Psoas muscle (tissue), 8 donors: ENCODE results near the gene ARFGAP1. TPM values are rescaled to one million over a fixed set of nuclear protein-coding genes. Genes with fewer than 3 reads are reported as not detected.

Source experiments
- ATAC-seq, 4 donors: fragments of 200-7000 bp; cut with Tn5 transposase; one replicate each; pipeline ENCODE4 v1.9.1; 2020; ENCODE audit warnings: moderate library complexity in 3 of 4, mild to moderate bottlenecking in 2 of 4
- DNase-seq, 2 donors: peaks; one replicate each; pipeline ENCODE4 v3.0.0-alpha.2; 2020
- H3K27ac ChIP-seq: fragments of 200-600 bp; one replicate; pipeline ENCODE4 v1.8.0; 2022
- H3K27me3 ChIP-seq, 3 donors: fragments of 200-600 bp in 1 of 3; one replicate each; pipeline versions ENCODE4 v1.6.1 to v1.8.0; 2013 to 2022; ENCODE audit warnings: low read length in 2 of 3, mild to moderate bottlenecking in 2 of 3, moderate library complexity in 1 of 3; ENCODE audit not compliant: insufficient read depth in 3 of 3
- H3K36me3 ChIP-seq, 2 donors: fragments of 200-600 bp in 1 of 2; one replicate each; pipeline versions ENCODE4 v1.6.1 to v1.8.0; 2013 to 2022; ENCODE audit warnings: low read depth in 1 of 2, mild to moderate bottlenecking in 1 of 2, moderate library complexity in 1 of 2; ENCODE audit not compliant: insufficient read depth in 1 of 2
- H3K4me1 ChIP-seq: fragments of 200-600 bp; one replicate; pipeline ENCODE4 v1.8.0; 2022
- H3K4me3 ChIP-seq: fragments of 200-600 bp; one replicate; pipeline ENCODE4 v1.8.0; 2022; ENCODE audit warnings: mild to moderate bottlenecking
- H3K9me3 ChIP-seq: fragments of 200-600 bp; one replicate; pipeline ENCODE4 v1.8.0; 2022
- WGBS, 3 donors: extraction: QIAGEN DNeasy Blood & Tissue Kit; methylation state at CpG; one replicate each; pipeline versions ENCODE4 v1.1.6 to v1.1.7; 2013; 5-methylcytosine and 5-hydroxymethylcytosine counted together
- intact Hi-C, 2 donors: fragments of 100-400 bp; cut with DNase I; formaldehyde crosslinking; loops; one replicate each; pipeline versions ENCODE4 v1.11.0 to v1.14.2; 2022
- polyA plus RNA-seq, 3 donors: library from polyadenylated mRNA; stranded (reverse); fragments of 200-250 nt; gene quantifications; one replicate each; pipeline ENCODE4 v1.2.3, GENCODE V29; 2013
- total RNA-seq, 4 donors: library from RNA; stranded (reverse); fragmentation: NEBNext Ultra II Directional in 2 of 4; extraction: Animal tissue kit (Norgen Biotek cat#: 25700) in 2 of 4; gene quantifications; one replicate each; pipeline versions ENCODE4 v1.2.1 to v1.2.4, GENCODE V29; 2021 to 2023
- TF ChIP-seq, protein P1 (sequence below): fragments of 200-600 bp; IDR thresholded peaks from one replicate; pipeline ENCODE4 v1.8.0; 2022; ENCODE audit warnings: antibody characterized with exemption
- donor health status: healthy with polysubstance abuse.
- donor health status: DM: no; HTN: no; CAD: no; lungs with moderate emphysema.
- donor health status: Bipolar disorder and iron deficiency.
- donor health status: healthy.
- donor health status: DM: yes; HTN: yes; CAD: no.
- donor health status: DM: no; HTN: no; CAD: no.
- donor health status: DM: no; HTN: no; CAD: no.
- donor health status: DM: yes; HTN: yes; CAD: no.

ARFGAP1 gene
- total and polyA plus RNA-seq, 7 donors, result 19.9 to 42.2 (median 26.8) TPM

DNA sequence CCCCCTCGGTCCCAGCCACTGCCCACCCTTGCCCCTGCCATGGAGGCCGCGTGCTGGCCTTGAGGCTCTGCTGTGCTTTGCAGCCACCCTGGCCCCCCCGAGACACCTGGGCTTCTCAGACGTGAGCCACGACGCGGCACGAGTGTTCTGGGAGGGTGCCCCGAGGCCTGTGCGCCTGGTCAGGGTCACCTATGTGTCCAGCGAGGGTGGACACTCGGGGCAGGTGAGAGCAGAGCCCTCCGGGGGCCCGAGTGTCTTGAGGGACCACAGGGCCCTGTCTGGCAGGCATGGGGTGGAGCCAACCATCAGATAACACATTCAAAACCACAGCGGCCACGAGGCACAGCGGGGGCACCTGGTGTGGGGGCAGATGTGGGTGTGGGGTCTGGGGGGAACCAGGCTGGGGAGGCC lies 39.2 kb downstream of the ARFGAP1 start:
- H3K27ac ChIP-seq, result no peak overlapping the region
- WGBS, 3 donors, result 67 to 84% (median 76%) methylated on average over 15 to 18 of the region's 18 CpGs
- no peaks in the 10 kb centered on the region for H3K36me3 ChIP-seq
- TF ChIP-seq, protein P1, sequence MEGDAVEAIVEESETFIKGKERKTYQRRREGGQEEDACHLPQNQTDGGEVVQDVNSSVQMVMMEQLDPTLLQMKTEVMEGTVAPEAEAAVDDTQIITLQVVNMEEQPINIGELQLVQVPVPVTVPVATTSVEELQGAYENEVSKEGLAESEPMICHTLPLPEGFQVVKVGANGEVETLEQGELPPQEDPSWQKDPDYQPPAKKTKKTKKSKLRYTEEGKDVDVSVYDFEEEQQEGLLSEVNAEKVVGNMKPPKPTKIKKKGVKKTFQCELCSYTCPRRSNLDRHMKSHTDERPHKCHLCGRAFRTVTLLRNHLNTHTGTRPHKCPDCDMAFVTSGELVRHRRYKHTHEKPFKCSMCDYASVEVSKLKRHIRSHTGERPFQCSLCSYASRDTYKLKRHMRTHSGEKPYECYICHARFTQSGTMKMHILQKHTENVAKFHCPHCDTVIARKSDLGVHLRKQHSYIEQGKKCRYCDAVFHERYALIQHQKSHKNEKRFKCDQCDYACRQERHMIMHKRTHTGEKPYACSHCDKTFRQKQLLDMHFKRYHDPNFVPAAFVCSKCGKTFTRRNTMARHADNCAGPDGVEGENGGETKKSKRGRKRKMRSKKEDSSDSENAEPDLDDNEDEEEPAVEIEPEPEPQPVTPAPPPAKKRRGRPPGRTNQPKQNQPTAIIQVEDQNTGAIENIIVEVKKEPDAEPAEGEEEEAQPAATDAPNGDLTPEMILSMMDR, result no peak
- H3K4me3 ChIP-seq, result no peak overlapping the region
- intact Hi-C loops, result no loop called here
- peaks cover 0 to 54% (median 10%) of the 10 kb centered on the region in 3 donors for H3K27me3 ChIP-seq
- H3K9me3 ChIP-seq, result no peaks in the 10 kb centered on the region
- ATAC-seq (no peak), DNase-seq (peak in 1 of 2 donors; percentile 39)
- no peaks in the 10 kb centered on the region for H3K4me1 ChIP-seq

DNA sequence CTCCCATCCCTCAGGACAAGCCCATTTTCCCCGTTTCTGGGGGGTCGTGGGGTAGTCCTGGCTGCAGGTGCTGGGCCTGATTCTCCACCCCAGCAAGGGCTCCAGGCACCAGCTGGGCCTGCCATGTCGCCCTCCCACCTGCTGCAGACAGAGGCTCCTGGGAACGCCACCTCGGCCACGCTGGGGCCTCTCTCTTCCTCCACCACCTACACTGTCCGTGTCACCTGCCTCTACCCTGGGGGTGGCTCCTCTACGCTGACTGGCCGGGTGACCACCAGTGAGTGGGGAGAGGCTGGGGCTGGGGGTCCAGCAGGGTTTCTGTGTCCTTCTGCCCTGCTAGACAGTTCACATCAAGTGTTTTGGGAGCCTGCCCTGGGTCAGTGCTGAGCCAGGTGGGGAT lies 39.7 kb downstream of the ARFGAP1 start:
- 34 to 45% (median 40%) methylated on average over 7 to 9 of the region's 9 CpGs for WGBS, 3 donors
- Histone ChIP-seq H3K4me3 (no peak overlapping the region), H3K36me3 (no peaks in the 10 kb centered on the region), H3K4me1 (no peaks in the 10 kb centered on the region), H3K27ac (no peak overlapping the region), H3K27me3 (peaks cover 0 to 50% (median 10%) of the 10 kb centered on the region in 3 donors), H3K9me3 (no peaks in the 10 kb centered on the region)
- peak; percentile 4 to 28 for DNase-seq
- ATAC-seq, result no peak
- TF ChIP-seq, protein P1, result no peak
- intact Hi-C loops, result no loop called here

DNA sequence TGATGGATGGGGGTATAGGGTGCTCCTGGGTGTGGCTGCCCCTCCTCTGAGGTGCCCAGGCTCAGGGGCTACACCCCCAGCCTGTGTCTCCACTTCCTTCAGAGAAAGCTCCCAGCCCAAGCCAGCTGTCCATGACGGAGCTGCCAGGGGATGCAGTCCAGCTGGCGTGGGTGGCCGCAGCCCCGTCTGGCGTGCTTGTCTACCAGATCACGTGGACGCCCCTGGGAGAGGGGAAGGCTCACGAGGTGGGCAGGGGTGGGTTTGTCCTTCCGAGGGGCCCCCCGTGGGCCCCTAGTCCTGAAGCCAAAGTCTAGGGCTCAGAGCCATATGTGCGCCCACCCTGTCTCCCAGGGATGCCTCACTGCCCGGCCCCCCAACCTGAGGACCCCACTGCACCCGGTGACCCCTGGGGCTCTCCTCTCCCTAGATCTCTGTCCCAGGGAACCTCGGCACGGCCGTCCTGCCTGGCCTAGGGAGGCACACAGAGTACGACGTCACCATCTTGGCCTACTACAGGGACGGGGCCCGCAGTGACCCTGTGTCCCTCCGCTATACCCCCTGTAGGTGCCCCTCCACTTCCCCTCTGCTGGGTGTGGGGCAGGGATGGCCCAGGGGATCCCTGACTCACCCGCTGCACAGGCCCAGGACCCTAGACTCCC lies 40.2 kb downstream of the ARFGAP1 start:
- Histone ChIP-seq H3K4me1 (no peaks in the 10 kb centered on the region), H3K4me3 (no peak overlapping the region), H3K27me3 (peaks cover 0 to 45% (median 10%) of the 10 kb centered on the region in 3 donors), H3K36me3 (no peaks in the 10 kb centered on the region), H3K27ac (no peak overlapping the region), H3K9me3 (no peaks in the 10 kb centered on the region)
- ATAC-seq, result no peak
- peak; percentile 11 to 57 for DNase-seq
- intact Hi-C loops, result no loop called here
- TF ChIP-seq, protein P1, result no peak
- WGBS, 3 donors, result 37 to 53% (median 46%) methylated on average over 15 to 22 of the region's 22 CpGs

DNA sequence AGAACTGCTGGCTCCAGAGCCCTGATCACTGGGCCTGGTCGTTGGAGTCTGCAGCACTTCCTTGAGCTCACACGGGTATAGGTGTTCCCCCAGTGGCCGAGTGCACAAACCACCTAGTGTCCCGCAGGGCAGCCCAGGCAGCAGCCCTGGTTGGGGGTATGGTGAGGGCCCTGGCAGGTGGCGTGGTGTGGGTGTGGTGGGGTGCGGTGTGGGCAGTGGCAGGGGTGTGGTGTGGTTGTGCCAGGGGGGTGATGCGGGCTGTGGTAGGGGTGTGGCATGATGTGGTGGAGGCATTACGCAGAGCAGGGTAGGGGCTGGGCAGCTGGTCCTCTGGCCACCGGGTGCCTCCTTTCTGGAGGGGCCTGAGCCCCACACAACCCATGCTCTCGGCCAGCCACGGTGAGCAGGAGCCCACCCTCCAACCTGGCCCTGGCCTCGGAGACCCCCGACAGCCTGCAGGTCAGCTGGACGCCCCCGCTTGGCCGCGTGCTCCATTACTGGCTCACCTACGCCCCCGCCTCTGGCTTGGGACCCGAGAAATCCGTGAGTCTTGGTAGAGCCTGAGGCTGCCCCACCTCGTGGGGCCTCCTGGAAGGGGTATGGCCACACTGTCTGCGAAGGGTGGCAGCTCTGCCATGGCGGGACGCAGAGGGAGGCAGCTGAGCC lies 40.9 kb downstream of the ARFGAP1 start:
- intact Hi-C loops, result no loop called here
- H3K36me3 ChIP-seq, result no peaks in the 10 kb centered on the region
- H3K4me1 ChIP-seq, result no peaks in the 10 kb centered on the region
- no peak overlapping the region for H3K4me3 ChIP-seq
- WGBS, 3 donors, result 59 to 67% (median 60%) methylated on average over 18 to 25 of the region's 25 CpGs
- no peak for ATAC-seq
- H3K9me3 ChIP-seq, result no peaks in the 10 kb centered on the region
- peak; percentile 8 to 40 for DNase-seq
- TF ChIP-seq, protein P1, result no peak
- no peak overlapping the region for H3K27ac ChIP-seq
- peaks cover 0 to 38% (median 10%) of the 10 kb centered on the region in 3 donors for H3K27me3 ChIP-seq
